GM20000 (cell line): ENCODE results near the gene ADORA3.

Experiments used
- DNase-seq: peaks from one replicate; pipeline ENCODE4 v3.0.0; 2012; ENCODE audit warnings: low spot score
- TF ChIP-seq, protein P1 (sequence below): IDR thresholded peaks from 2 replicates; pipeline ENCODE4 v1.5.1; 2012; ENCODE audit warnings: mild to moderate bottlenecking, control low read depth; ENCODE audit errors: extremely low read depth, missing control alignments

ADORA3 gene

DNA sequence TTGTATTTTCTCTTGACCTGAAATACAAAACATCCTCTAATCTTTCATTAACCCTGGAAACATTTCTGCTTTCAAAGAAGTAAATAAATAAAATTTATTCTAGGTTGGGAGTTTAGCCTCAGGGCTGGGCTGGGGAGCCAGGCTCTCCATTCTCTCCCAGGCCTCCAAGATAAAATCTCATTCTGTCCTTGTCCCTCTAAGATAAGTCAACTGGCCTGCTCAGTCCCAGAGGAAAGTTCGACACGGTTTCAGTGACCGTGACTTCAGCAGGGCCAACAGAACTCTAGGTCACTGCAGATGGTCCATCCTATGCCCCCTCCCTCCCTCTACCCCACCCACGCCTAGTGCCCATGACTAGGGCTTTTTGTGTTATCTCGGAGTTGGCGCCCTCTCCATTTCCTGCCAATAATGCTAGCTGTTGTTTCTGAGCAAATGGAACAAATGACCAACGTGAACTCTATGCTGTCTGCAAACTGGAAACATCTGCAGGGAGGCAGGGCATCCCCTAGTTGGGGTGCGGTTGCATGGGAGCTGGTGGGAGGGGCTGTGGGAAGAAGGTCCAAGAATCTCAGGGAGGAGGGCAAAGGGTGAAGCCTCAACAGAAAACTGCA, 10.1 kb upstream of the ADORA3 start:
- no peak for DNase-seq
- TF ChIP-seq, protein P1, sequence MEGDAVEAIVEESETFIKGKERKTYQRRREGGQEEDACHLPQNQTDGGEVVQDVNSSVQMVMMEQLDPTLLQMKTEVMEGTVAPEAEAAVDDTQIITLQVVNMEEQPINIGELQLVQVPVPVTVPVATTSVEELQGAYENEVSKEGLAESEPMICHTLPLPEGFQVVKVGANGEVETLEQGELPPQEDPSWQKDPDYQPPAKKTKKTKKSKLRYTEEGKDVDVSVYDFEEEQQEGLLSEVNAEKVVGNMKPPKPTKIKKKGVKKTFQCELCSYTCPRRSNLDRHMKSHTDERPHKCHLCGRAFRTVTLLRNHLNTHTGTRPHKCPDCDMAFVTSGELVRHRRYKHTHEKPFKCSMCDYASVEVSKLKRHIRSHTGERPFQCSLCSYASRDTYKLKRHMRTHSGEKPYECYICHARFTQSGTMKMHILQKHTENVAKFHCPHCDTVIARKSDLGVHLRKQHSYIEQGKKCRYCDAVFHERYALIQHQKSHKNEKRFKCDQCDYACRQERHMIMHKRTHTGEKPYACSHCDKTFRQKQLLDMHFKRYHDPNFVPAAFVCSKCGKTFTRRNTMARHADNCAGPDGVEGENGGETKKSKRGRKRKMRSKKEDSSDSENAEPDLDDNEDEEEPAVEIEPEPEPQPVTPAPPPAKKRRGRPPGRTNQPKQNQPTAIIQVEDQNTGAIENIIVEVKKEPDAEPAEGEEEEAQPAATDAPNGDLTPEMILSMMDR: no peak

DNA sequence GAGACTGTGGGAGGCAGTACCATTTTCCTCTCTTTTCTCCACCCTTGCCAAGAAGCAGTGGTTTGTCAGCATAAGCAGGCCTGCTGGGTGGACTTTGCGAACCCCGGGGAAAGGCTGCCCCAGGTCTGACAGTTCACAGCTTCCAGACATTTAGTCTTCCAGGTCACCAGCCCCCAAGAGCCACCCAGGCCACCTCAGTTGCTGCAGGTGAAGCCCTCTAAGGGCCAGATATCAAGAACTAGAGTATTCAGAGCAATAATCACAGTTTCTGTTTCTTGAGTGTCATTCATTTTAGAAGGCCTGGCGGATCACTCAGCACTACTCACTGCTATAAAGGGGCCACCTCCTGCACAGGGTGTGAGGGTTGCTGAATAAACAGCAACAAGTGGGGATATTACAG, 9.5 kb upstream of the ADORA3 start:
- TF ChIP-seq, protein P1: no peak
- no peak for DNase-seq

DNA sequence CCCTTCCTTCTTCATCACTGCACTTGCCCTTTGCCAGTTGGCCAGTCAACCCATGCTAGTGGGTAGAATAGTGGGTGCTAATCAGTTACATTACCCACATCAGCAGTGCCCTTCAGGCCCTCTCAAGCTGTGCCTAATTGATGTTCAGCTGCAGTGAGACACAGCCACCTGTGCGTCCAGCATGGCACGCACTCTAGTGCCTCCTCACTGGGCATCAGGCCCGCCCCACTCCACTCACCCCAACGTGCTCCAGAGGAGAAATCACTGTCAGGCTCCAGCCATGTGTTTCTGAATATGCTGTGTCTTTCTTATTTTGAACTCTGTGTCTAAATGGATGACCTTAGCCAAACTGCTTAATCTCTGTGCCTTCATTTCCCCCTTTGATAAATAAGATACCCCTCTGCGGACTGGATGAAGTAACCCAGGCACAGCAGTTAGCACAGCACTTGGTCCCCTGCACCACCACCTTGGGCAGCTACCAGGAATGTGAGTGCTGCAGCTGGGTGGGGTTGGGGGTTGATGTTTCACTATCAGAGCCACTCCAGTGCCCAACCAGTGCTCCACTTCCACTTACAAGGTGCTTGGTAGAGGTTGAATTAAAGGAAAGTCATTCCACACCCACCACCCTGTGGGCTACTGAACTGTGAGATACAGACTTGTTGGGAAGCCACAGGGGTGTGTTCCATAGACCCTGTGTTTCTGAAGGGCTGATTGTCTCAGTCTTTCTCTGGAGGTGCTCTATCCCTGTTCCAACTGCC, 8.9 kb upstream of the ADORA3 start:
- TF ChIP-seq, protein P1: no peak
- no peak for DNase-seq

DNA sequence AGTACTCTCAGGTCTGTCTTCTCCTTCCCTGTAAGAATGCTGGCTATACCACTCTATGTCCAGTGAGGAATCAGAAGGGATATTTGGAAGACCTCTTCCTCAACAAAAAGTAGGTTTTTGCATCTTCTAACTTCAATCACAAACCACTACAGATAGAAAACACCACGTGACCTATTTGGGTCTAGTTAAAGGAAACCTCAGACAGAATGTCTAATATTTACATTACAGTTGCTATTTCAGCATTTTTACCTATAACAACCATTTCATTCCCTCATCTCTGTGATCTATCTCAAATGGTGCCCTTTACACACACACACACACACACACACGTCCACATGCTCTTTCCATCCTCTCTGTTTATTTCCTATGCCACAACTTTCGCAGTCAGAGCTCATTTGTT, 7.9 kb upstream of the ADORA3 start:
- no peak for DNase-seq
- TF ChIP-seq, protein P1: no peak

DNA sequence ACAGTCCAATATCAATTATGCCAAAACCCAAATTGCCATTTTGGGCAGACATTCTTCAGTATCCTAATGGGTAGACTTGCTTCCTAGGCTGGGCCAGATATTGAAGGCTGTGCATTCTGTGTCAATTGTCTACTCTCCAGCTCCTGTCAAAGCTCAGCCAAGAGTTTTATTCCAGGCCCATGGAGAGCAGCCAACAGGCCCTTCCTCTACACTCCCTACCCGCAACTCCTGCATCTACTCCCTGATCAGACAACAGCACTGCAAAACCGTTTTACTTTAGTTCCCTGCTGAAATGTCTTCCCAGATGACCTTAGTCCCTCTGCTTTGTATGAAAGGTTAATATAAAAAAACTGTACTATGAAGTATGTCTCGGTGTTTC, 6.6 kb upstream of the ADORA3 start:
- TF ChIP-seq, protein P1: no peak
- no peak for DNase-seq

DNA sequence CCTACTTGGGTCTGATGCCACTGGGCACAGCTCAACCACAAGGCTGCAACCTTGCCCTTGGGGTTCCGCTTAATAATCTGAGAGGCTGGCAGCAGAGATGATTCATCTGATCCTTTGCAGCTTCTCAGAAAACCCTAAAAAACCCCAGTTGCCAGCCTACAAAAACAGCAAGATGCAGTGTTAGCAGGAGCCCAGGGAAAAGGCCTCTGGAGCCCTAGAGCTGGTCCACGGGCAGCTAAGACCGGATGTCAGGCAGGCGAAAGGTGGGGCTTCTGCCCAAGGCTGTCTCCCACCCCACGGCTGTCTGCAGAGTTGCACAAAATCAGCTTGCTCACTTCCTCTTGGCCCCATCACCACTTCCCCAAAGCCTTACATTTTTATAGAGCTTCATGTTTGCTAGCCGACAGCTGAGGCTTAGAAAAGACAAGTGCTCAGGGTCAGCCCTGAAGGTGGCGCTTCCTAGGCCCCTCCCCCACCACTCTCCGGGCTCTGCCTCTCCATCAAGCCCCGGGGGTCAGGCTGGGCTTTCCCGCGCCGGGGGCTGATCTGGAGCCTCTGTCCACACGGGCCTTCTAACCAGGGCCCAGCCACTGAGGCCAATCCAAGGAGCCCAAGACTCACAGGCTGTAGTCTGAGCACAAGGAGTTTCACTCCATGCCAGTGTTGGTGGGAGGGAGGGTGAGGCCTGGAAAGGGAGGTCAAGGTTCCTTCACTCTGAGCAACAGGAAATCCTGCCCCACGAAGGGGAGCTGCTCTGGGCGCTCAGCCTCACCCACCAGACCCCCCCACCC, 4.2 kb upstream of the ADORA3 start:
- TF ChIP-seq, protein P1: no peak
- DNase-seq: peak; percentile 68

DNA sequence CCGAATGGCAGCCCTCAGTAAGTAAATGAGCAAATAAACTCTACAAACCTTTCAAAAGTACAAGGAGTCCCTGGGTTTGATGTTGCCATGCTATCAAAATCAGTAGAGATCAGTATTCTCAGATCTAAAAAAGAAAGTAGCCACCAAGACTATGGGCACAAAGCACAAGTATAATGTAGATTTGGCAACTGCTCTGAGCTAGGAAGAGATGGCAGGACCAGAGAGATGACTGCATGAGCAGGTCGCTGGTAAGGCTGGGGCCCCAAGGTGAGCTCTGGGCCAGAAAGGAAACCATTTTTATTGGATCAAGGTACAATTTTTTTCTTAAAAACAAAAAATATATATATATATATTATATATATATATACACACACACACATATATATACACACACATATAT, 3.1 kb upstream of the ADORA3 start:
- DNase-seq: no peak
- TF ChIP-seq, protein P1: no peak
